Measurements from ENCODE around the gene ZNF106.

DNA sequence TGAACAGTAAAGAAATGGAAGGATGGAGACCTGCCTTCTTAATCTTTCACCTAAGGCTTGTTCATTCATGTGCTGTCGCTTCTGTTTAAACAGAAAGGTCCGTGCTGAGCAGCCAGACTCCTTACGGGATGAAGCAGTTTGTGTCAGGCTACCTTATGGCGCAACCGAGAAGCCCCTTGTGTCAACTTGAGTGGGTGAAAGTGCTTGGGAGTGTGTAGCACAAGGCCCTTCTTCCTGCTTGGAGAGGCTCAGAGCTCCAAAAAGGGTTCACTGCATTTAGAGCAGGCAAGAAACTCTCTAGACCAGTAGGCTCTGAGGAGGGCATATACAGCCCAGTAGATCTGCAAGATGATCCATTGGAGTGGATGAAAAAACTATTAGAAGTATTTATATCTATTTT, 115.7 kb downstream of the ZNF106 start:
- TF ChIP-seq POLR2A (IDR thresholded peaks at IDR 0.05; ENCODE audit: low read depth) (no peak), EP300 (IDR thresholded peaks at IDR 0.05) (no peak)
- TF ChIP-seq, protein P1, sequence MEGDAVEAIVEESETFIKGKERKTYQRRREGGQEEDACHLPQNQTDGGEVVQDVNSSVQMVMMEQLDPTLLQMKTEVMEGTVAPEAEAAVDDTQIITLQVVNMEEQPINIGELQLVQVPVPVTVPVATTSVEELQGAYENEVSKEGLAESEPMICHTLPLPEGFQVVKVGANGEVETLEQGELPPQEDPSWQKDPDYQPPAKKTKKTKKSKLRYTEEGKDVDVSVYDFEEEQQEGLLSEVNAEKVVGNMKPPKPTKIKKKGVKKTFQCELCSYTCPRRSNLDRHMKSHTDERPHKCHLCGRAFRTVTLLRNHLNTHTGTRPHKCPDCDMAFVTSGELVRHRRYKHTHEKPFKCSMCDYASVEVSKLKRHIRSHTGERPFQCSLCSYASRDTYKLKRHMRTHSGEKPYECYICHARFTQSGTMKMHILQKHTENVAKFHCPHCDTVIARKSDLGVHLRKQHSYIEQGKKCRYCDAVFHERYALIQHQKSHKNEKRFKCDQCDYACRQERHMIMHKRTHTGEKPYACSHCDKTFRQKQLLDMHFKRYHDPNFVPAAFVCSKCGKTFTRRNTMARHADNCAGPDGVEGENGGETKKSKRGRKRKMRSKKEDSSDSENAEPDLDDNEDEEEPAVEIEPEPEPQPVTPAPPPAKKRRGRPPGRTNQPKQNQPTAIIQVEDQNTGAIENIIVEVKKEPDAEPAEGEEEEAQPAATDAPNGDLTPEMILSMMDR (IDR thresholded peaks at IDR 0.05) = no peak

All from esophagus muscularis mucosa (tissue), 4 donors.